Right ventricle myocardium superior (tissue), 1 donor: Measurements from ENCODE around the gene HLA-DMB. TPM values are rescaled to one million over a fixed set of nuclear protein-coding genes. Genes with fewer than 3 reads are reported as not detected.

Source experiments
- ATAC-seq: fragments of 200-7000 bp; cut with Tn5 transposase; one replicate; pipeline ENCODE4 v1.9.1; 2020; ENCODE audit warnings: mild to moderate bottlenecking; ENCODE audit not compliant: poor library complexity
- DNase-seq: peaks from one replicate; pipeline ENCODE4 v3.0.0-alpha.2; 2020
- intact Hi-C: fragments of 100-400 bp; cut with DNase I; formaldehyde crosslinking; loops from one replicate; pipeline ENCODE4 v1.11.2; 2022
- total RNA-seq: library from RNA; stranded (reverse); fragmentation: NEBNext Ultra II Directional; extraction: Animal tissue kit (Norgen Biotek cat#: 25700); gene quantifications from one replicate; pipeline ENCODE4 v1.2.1, GENCODE V29; 2021
- donor health status: DM: no; HTN: yes; CAD: no; lungs with severe emphysema.

Gene HLA-DMB
- total RNA-seq, 1 donor from 2014 or later, result 10.4 TPM

GRCh38 chr6:32973144-32974015 is 32.6 kb upstream of the HLA-DMB start:
- ATAC-seq, result no peak
- intact Hi-C loops, result loop anchor here (5.0 kb wide), 1 partner anchor 229 kb away; the partner anchor contains the start of genes HSD17B8, RXRB and SLC39A7
- no peak for DNase-seq

- intact Hi-C loops, result loop anchor here (5.0 kb wide), 1 partner anchor 230 kb away; the partner anchor contains the start of genes HSD17B8, RXRB and SLC39A7
- no peak for ATAC-seq
- DNase-seq, result peak; percentile 58
Observed at GRCh38 chr6:32972353-32973143, 31.7 kb upstream of the HLA-DMB start.

GRCh38 chr6:32971581-32972352 is 30.9 kb upstream of the HLA-DMB start:
- intact Hi-C loops, result loop anchor here (5.0 kb wide), 1 partner anchor 231 kb away; the partner anchor contains the start of genes HSD17B8, RXRB and SLC39A7
- peak; percentile 99 for DNase-seq
- ATAC-seq, result peak; percentile 61

GRCh38 chr6:32971242-32971580 is 30.4 kb upstream of the HLA-DMB start:
- ATAC-seq (no peak), DNase-seq (no peak)
- intact Hi-C loops, result loop anchor here (5.0 kb wide), 1 partner anchor 231 kb away; the partner anchor contains the start of genes HSD17B8, RXRB and SLC39A7

GRCh38 chr6:32970413-32971241 is 29.8 kb upstream of the HLA-DMB start:
- ATAC-seq, result peak; percentile 58
- intact Hi-C loops, result loop anchor here (5.0 kb wide), 1 partner anchor 232 kb away; the partner anchor contains the start of genes HSD17B8, RXRB and SLC39A7
- peak; percentile 94 for DNase-seq

- ATAC-seq (peak; percentile 19), DNase-seq (peak; percentile 81)
- intact Hi-C loops, result loop anchor here (5.0 kb wide), 1 partner anchor 232 kb away; the partner anchor contains the start of genes HSD17B8, RXRB and SLC39A7
Observed at GRCh38 chr6:32969685-32970412, 29.0 kb upstream of the HLA-DMB start.

GRCh38 chr6:32968867-32969684 is 28.2 kb upstream of the HLA-DMB start:
- ATAC-seq, result peak; percentile 52
- intact Hi-C loops, result no loop called here
- DNase-seq, result peak; percentile 76

- peak; percentile 97 for DNase-seq
- ATAC-seq, result peak; percentile 71
- intact Hi-C loops, result no loop called here
Observed at GRCh38 chr6:32968093-32968866, 27.5 kb upstream of the HLA-DMB start, which contains the start of gene BRD2. Gene BRD2, plus strand, starts transcription at chr6:32968594. Its CDS starts 4,305 bp downstream, at chr6:32972899.

GRCh38 chr6:32967151-32968091 is 26.6 kb upstream of the HLA-DMB start:
- DNase-seq (no peak), ATAC-seq (no peak)
- intact Hi-C loops, result no loop called here

- ATAC-seq (no peak), DNase-seq (no peak)
- intact Hi-C loops, result no loop called here
Observed at GRCh38 chr6:32964776-32965175, 23.9 kb upstream of the HLA-DMB start.

GRCh38 chr6:32963866-32964265 is 23.0 kb upstream of the HLA-DMB start:
- intact Hi-C loops, result no loop called here
- DNase-seq (no peak), ATAC-seq (no peak)

GRCh38 chr6:32962213-32962826 is 21.5 kb upstream of the HLA-DMB start:
- ATAC-seq (no peak), DNase-seq (no peak)
- intact Hi-C loops, result no loop called here

- ATAC-seq, result no peak
- intact Hi-C loops, result no loop called here
Observed at GRCh38 chr6:32960563-32960962, 19.7 kb upstream of the HLA-DMB start.

GRCh38 chr6:32956176-32956575 is 15.3 kb upstream of the HLA-DMB start:
- intact Hi-C loops, result no loop called here
- no peak for ATAC-seq

More at GRCh38 chr6:32960563-32960962, 19.7 kb upstream of the HLA-DMB start:
- no peak for DNase-seq

More at GRCh38 chr6:32956176-32956575, 15.3 kb upstream of the HLA-DMB start:
- DNase-seq, result no peak
